IPS-15b (cell line): Measurements from ENCODE around the gene HNRNPC.
"Not testable (repeated sequence)": the region's sequence is repeated elsewhere in the genome, so short reads cannot be mapped to it uniquely, and the experiment has no call there.

Experiments
- H3K27me3 ChIP-seq: one replicate; pipeline ENCODE4 v1.6.1; 2013; ENCODE audit warnings: low read length; ENCODE audit not compliant: control insufficient read depth, insufficient read depth
- H3K36me3 ChIP-seq: one replicate; pipeline ENCODE4 v1.6.1; 2013; ENCODE audit warnings: low read length; ENCODE audit not compliant: control insufficient read depth, insufficient read depth
- H3K4me1 ChIP-seq: one replicate; pipeline ENCODE4 v1.6.1; 2013; ENCODE audit warnings: mild to moderate bottlenecking, low read length; ENCODE audit not compliant: control insufficient read depth, insufficient read depth
- H3K4me3 ChIP-seq: one replicate; pipeline ENCODE4 v1.5.1; 2013; ENCODE audit warnings: low read depth, low read length
- H3K9ac ChIP-seq: one replicate; pipeline ENCODE4 v1.6.1; 2013; ENCODE audit warnings: low read depth, mild to moderate bottlenecking, low read length
- H3K9me3 ChIP-seq: one replicate; pipeline ENCODE4 v1.6.1; 2013; ENCODE audit warnings: mild to moderate bottlenecking, low read length; ENCODE audit not compliant: control insufficient read depth, insufficient read depth

Gene HNRNPC

DNA sequence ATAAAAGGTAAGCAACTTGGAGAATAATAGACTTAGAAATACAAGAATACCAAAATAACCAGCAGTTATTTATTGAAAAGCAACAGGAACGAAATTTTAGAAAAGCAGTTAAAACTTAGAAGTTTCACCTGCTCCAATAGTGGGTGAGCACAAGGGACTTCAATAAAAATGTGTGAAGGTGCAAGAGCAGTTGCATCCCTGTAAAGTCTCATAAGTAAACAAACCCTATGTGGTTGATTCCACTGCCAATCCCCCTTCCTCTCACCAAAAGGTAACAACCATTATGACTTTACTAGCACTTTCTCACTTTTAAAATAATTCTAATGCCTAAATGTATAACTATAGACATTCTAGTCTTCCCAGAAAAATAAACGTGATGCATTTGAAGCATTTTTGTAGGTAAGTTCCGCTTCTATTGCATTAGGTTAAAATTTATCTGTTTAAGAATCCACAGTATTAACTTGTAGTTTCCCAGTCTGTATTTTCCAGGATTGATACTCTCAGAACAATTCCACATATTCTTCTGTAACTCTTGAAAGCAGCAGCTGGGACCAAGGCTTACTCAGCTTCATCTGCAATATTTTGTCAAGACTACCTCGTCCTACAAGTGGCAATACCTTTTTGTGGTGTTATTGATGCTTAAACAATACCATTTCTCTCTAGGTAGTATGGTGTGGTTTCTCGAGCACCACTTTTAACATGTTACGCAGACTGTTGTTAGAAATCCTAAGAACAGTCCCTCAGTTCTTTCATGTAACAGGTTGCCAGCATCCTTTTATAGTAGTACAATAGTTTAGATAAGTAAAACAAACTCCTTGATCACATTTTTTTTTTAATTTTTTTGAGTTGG, 32.1 kb downstream of the HNRNPC start:
- Histone ChIP-seq H3K4me3 (no peak overlapping the region), H3K4me1 (no peaks in the 10 kb centered on the region), H3K36me3 (peaks cover 11% of the 10 kb centered on the region), H3K9ac (no peak overlapping the region), H3K27me3 (no peaks in the 10 kb centered on the region), H3K9me3 (no peaks in the 10 kb centered on the region)

DNA sequence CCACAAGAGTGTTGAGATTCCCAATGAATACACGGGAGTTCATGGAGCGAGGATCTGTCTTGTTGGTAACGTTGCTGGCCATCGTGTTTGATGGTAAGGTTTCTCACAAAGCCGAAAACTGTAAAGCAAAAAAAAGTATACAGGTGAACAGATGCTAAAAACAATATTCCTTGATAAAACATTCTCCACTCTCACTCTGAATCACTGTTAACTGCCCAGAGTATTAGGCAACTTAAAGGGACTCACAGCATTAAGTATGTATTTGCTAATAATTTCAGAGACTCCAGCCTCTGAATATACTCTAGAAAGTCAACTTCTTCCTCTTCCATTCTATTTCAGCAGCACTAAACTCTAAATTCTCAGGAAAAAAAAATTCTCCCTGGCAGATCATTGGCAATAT, 35.1 kb downstream of the HNRNPC start:
- Histone ChIP-seq H3K4me1 (no peaks in the 10 kb centered on the region), H3K27me3 (no peaks in the 10 kb centered on the region), H3K36me3 (peaks cover 35% of the 10 kb centered on the region), H3K9me3 (no peaks in the 10 kb centered on the region), H3K9ac (no peak overlapping the region), H3K4me3 (no peak overlapping the region)

DNA sequence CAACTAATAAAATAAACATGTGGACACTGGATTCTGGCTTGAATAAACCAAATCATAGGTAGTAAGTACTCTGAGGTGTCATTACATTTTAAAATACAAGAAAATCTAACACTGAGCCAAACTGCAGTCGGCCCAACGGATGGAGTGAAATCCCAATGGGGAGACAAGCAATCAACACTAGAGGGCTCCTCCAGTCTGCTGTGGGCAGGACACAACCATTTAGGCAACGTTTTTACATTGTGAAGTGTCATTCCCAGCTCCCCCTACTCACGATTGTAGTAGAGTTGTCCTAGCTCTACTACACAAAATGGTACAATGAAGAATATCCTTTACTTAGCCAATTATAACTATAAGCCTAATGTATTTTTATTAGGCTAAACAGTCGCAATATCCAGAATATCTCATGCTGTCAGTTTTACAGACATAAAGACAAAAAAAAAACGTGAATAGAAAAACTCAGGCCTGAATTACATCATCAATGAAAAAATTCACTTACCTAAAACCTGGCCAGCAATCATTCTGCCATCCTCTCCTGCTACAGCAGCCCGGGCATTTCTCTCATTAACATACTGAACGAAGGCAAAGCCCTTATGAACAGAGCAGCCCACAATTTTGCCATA, 35.7 kb downstream of the HNRNPC start:
- no peak overlapping the region for H3K9ac ChIP-seq
- no peak overlapping the region for H3K4me3 ChIP-seq
- no peaks in the 10 kb centered on the region for H3K9me3 ChIP-seq
- no peaks in the 10 kb centered on the region for H3K27me3 ChIP-seq
- no peaks in the 10 kb centered on the region for H3K4me1 ChIP-seq
- H3K36me3 ChIP-seq = peaks cover 37% of the 10 kb centered on the region

DNA sequence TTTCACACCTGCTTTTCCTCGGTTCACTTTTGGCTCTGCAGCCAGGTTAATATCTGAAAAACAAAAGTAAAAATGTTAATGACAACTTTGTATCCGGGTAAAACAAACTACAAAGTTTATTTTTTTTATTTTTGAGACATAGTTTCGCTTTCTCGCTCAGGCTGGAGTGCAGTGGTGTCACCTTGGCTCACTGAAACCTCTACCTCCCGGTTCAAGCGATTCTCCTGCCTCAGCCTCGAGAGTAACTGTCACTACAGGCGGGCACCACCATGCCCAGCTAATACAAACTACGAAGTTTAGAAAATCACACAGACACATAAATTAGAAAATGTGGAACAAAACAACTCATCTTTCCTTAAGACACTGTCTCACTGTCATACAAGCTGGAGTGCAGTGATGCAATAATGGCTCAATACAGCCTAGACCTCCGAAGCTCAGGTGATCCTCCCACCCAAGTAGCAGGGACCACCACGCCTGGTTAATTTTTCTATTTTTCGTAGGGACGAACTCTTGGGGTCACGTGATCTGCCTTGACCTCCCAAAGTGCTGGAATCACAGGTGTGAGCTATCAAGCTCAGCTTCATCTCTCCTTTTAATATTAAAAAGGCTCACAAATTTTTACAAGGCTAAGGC, 38.1 kb downstream of the HNRNPC start:
- H3K9ac ChIP-seq = no peak overlapping the region
- no peak overlapping the region for H3K4me3 ChIP-seq
- H3K9me3 ChIP-seq = no peaks in the 10 kb centered on the region
- no peaks in the 10 kb centered on the region for H3K4me1 ChIP-seq
- no peaks in the 10 kb centered on the region for H3K27me3 ChIP-seq
- peaks cover 43% of the 10 kb centered on the region for H3K36me3 ChIP-seq

DNA sequence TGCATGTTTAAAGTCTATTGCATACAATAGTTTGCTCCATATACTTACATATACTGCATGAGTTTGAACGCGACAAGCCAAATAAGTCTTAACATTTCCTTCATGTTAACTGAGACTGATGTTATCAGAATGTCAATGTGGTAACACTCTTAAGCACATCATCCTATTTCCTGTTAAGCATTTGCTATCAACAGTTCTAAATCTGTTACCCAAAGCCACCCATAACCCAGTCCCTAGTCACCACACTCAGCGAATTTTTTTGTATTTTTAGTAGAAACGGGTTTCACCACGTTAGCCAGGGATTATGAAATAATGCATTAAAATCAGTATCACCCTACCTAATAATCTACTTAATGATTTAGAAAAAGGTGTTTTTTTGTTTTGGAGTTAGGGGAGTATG, 39.4 kb downstream of the HNRNPC start:
- peaks cover 4% of the 10 kb centered on the region for H3K4me1 ChIP-seq
- no peaks in the 10 kb centered on the region for H3K9me3 ChIP-seq
- H3K9ac ChIP-seq = no peak overlapping the region
- no peak overlapping the region for H3K4me3 ChIP-seq
- H3K27me3 ChIP-seq = no peaks in the 10 kb centered on the region
- peaks cover 47% of the 10 kb centered on the region for H3K36me3 ChIP-seq

DNA sequence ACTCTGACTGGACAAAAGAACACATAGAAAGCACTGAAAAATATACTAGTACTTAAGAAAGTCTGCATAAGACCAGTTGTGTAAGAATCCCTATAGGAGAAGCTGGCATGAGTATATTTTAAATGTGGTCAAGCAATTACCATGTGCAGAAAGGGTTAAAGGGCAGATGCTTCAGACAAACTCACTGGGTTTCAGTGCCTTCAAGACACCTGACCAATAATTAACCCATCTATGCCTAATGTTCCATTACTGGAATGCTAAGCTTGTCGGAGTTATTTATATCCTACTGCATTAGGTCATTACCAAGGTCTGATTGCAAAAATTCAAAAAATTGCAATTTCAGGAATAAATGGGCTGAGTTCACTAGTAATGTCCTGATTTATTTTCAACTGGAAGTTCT, 41.3 kb downstream of the HNRNPC start:
- Histone ChIP-seq H3K9ac (no peak overlapping the region), H3K9me3 (no peaks in the 10 kb centered on the region), H3K36me3 (peaks cover 40% of the 10 kb centered on the region), H3K27me3 (no peaks in the 10 kb centered on the region), H3K4me1 (peaks cover 4% of the 10 kb centered on the region), H3K4me3 (no peak overlapping the region)

DNA sequence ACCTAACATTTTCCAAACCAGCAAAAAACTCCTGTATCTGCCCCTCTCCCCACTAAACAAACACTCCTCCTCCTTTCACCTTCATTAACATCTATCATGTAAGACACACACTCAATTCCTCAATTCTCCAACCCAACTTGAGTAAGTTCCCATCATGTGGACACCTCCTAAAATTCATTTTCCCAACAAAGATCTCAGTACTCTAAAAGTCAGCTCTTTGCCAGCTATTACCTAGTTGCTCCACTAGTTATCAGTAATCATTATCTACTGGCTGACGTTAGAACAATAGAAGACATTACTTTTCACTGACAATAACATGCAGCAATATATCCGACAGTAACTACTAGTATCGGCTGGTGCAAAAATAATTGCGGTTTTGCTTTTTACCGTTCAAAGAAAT, 42.1 kb downstream of the HNRNPC start:
- Histone ChIP-seq H3K4me3 (no peak overlapping the region), H3K36me3 (peaks cover 37% of the 10 kb centered on the region), H3K27me3 (no peaks in the 10 kb centered on the region), H3K4me1 (peaks cover 4% of the 10 kb centered on the region), H3K9ac (no peak overlapping the region), H3K9me3 (no peaks in the 10 kb centered on the region)

DNA sequence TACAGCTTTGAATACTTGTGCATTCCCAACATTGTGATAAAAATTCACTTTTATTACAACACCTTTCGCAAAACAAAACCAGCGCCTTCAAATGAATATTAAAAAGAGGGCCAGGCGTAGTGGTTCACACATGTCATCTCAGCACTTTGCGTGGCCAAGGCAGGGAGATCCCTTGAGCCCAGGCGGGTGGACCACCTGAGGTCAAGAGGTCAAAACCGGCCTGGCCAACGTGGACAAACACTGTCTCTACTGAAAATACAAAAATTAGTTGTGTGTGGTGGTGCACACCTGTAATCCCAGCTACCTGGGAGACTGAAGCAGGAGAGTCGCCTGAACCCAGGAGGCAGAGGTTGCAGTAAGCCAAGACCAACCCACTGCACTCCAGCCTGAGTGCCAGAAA, 42.8 kb downstream of the HNRNPC start:
- Histone ChIP-seq H3K4me1 (peaks cover 4% of the 10 kb centered on the region), H3K9me3 (no peaks in the 10 kb centered on the region), H3K9ac (no peak overlapping the region), H3K36me3 (peaks cover 32% of the 10 kb centered on the region), H3K4me3 (no peak overlapping the region), H3K27me3 (no peaks in the 10 kb centered on the region)

DNA sequence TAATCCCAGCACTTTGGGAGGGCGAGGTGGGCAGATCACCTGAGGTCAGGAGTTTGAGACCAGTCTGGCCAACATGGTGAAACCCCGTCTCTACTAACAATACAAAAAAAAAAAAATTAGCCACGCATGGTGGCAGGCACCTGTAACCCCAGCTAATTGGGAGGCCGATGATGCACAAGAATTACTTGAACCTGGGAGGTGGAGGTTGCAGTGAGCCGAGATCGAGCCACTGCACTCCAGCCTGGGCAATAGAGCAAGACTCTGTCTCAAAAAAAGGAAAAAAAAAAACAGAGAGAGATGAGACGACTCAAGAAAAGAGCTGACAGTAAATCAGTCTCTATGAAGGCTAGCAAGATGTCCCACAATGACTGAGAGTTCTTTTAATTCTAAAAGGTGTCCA, 44.1 kb downstream of the HNRNPC start:
- H3K9me3 ChIP-seq, H3K4me3 ChIP-seq, H3K9ac ChIP-seq, H3K27me3 ChIP-seq, H3K4me1 ChIP-seq: not testable (repeated sequence)
- peaks cover 33% of the 10 kb centered on the region for H3K36me3 ChIP-seq

DNA sequence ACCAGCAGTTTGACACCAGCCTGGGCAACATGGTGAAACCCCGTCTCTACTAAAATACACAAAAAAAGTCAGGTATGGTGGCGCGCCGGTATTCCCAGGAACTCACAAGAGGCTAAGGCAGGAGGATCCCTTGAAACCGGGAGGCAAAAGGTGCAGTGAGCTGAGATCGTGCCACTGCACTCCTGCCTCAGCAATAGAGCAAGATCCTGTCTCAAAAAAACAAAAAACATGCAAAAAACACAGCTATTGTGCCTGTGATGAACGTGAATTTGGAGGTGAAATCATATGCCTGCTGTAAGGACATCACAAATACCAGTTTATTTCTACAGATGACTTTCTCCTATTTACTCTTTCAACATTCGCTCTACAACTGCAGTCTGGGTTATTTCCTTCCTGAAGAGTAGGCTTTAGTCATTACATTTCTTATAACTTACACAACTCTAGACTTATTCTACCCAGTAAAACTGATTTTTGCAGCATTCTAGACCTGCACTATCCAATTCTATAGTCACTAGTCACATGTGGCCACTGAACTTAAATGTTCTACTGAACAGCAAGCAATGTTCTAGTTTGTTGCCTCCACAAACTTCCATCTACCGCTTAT, 48.3 kb downstream of the HNRNPC start:
- H3K27me3 ChIP-seq = no peaks in the 10 kb centered on the region
- no peaks in the 10 kb centered on the region for H3K9me3 ChIP-seq
- no peak overlapping the region for H3K9ac ChIP-seq
- no peak overlapping the region for H3K4me3 ChIP-seq
- peaks cover 11% of the 10 kb centered on the region for H3K4me1 ChIP-seq
- peaks cover 22% of the 10 kb centered on the region for H3K36me3 ChIP-seq

DNA sequence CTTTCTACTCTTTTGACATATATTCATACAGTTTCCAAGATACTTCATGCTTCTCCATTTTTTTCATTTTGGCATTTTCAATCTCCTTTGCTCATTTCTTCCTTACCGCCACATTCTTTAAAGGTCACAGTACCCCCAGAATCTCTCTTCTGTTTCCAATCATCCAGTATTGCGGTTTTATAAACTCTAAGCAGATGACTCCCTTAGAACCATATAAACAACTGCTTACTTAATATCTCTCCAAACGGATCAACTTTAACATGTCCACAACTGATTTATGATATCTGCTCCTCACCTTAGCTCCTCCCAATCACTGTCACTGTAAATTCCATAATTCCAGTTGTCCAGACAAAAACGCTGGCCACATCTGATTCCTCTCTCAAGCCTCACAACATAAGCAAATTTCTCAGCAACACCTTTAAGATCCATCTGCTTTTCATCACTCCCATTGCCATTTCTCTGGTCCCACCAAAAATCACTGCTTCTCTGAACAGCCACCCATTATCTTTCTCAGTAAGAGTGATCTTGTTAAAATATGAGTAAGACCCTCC, 49.6 kb downstream of the HNRNPC start:
- peaks cover 25% of the 10 kb centered on the region for H3K36me3 ChIP-seq

More for the DNA sequence above, 49.6 kb downstream of the HNRNPC start:
- Histone ChIP-seq H3K9me3 (no peaks in the 10 kb centered on the region), H3K9ac (no peak overlapping the region), H3K4me1 (peaks cover 12% of the 10 kb centered on the region), H3K27me3 (no peaks in the 10 kb centered on the region), H3K4me3 (no peak overlapping the region)
